Omental fat pad (tissue), 4 donors: ENCODE results near the gene PAQR9. TPM values are rescaled to one million over a fixed set of nuclear protein-coding genes. Genes with fewer than 3 reads are reported as not detected.

ENCODE experiments used
- ATAC-seq: fragments of 150-250 bp; one replicate; pipeline ENCODE4 v1.9.1; 2016; ENCODE audit warnings: mild to moderate bottlenecking, moderate library complexity; ENCODE audit not compliant: low FRiP score
- DNase-seq: peaks from one replicate; pipeline ENCODE4 v3.0.0-alpha.2; 2019; ENCODE audit warnings: low spot score
- CTCF ChIP-seq, 3 donors: fragments of 450-650 bp; IDR thresholded peaks; one replicate each; pipeline ENCODE4 v1.5.1; 2016 to 2017; ENCODE audit warnings: antibody characterized with exemption in 3 of 3, mild to moderate bottlenecking in 3 of 3, moderate library complexity in 2 of 3
- small RNA-seq: library from RNA; depleted of rRNA; stranded (forward); fragments of <200 nt; gene quantifications from one replicate; pipeline ENCODE3, GENCODE V24; 2016
- total RNA-seq, 4 donors: library from RNA; depleted of rRNA; stranded (reverse); fragments of >200 nt; gene quantifications; one replicate each; pipeline ENCODE4 v1.1.0, GENCODE V29; 2016

Gene PAQR9
- total RNA-seq, 4 donors from 2014 or later, result 0.93 to 1.8 TPM; not detected in 2

- ATAC-seq (peak; percentile 57), DNase-seq (no peak)
- TF ChIP-seq CTCF (IDR thresholded peaks at IDR 0.05), result no peak
Measured at GRCh38 chr3:142912402-142913172, 50.9 kb downstream of the PAQR9 start.

Small RNAs within 50 kb of the gene (small RNA-seq; reads per million reads assigned to genes)
- not detected for gene AC021074.2

Other genes with a start within 250 kb of the PAQR9 start
- 10 to 100 TPM in 3 of 4 donors, 1 to 10 TPM in 1; 4.9 to 23.2 (median 11.4) TPM for gene TRPC1, start 239.6 kb downstream of the PAQR9 start, total RNA-seq
- gene PCOLCE2, start 74.6 kb downstream of the PAQR9 start, total RNA-seq, result 100 to 1,000 TPM in 3 of 4 donors, 10 to 100 TPM in 1; 70.3 to 238 (median 159) TPM
- 100 to 1,000 TPM in 1 of 4 donors, 10 to 100 TPM in 3; 59.5 to 106 (median 73.9) TPM for gene U2SURP, start 37.9 kb upstream of the PAQR9 start, total RNA-seq
- gene CHST2, start 156.1 kb upstream of the PAQR9 start, total RNA-seq, result 10 to 100 TPM in 2 of 4 donors, 1 to 10 TPM in 2; 4.1 to 18.9 (median 12.3) TPM